K562 (cell line): ENCODE measurements around the gene ATF1. TPM values are rescaled to one million over a fixed set of nuclear protein-coding genes. Genes with fewer than 3 reads are reported as not detected.
A peak's percentile ranks its signal among the peaks of the same experiment; 100 is the strongest.

Source experiments
- ARID4B ChIP-seq: sonication (generic); formaldehyde crosslinking; IDR thresholded peaks from 2 replicates; pipeline ENCODE4 v1.8.0; 2022; ENCODE audit warnings: mild to moderate bottlenecking, missing genetic modification reagents
- ATF7 ChIP-seq: fragments of 450-650 bp; IDR thresholded peaks from 2 replicates; pipeline ENCODE4 v1.7.1; 2014; ENCODE audit warnings: mild to moderate bottlenecking, moderate library complexity
- CGGBP1 ChIP-seq: fragments of 250-450 bp; sonication (Bioruptor Pico); IDR thresholded peaks from 2 replicates; pipeline ENCODE4 v1.9.0; 2021; ENCODE audit warnings: mild to moderate bottlenecking
- CHD4 ChIP-seq: fragments of 200-600 bp; sonication (generic); IDR thresholded peaks from 3 replicates; pipeline ENCODE4 v1.6.1; 2012; ENCODE audit warnings: low read depth, mild to moderate bottlenecking, mixed read lengths, low read length, inconsistent platforms; ENCODE audit not compliant: insufficient read depth, insufficient replicate concordance, poor library complexity, severe bottlenecking
- CREM ChIP-seq: IDR thresholded peaks from 2 replicates; pipeline ENCODE4 v1.6.1; 2014; ENCODE audit warnings: antibody characterized with exemption, low read depth
- HMG20A ChIP-seq: fragments of 450-650 bp; formaldehyde crosslinking; conservative IDR thresholded peaks from 2 replicates; pipeline ENCODE4 v1.4.0; 2020; ENCODE audit warnings: mild to moderate bottlenecking, mixed read lengths
- MYC ChIP-seq, 2 experiments: fragments of 250-450 bp in 1 of 2; sonication (Bioruptor Pico) in 1 of 2; IDR thresholded peaks; 2 replicates each; pipeline versions ENCODE4 v1.5.1 to v1.6.1; 2012 to 2021; ENCODE audit warnings: low read depth in 2 of 2, borderline replicate concordance in 1 of 2, improper control_type of control experiment in 1 of 2, low read length in 1 of 2, mild to moderate bottlenecking in 1 of 2, moderate library complexity in 1 of 2
- NUFIP1 ChIP-seq: fragments of 450-650 bp; IDR thresholded peaks from 2 replicates; pipeline ENCODE4 v1.6.1; 2018; ENCODE audit not compliant: partially characterized antibody
- RFX1 ChIP-seq: fragments of 450-650 bp; IDR thresholded peaks from 2 replicates; pipeline ENCODE4 v1.6.1; 2016; ENCODE audit warnings: mild to moderate bottlenecking, moderate library complexity
- TSHZ1 ChIP-seq: fragments of 250-450 bp; sonication (Bioruptor Pico); IDR thresholded peaks from 2 replicates; pipeline ENCODE4 v1.4.0; 2020; ENCODE audit warnings: mild to moderate bottlenecking, moderate library complexity
- YY1 ChIP-seq, 3 experiments: IDR thresholded peaks; 2 replicates each; pipeline ENCODE4 v1.6.1; 2011; ENCODE audit warnings: low read length in 2 of 3, mild to moderate bottlenecking in 2 of 3, moderate library complexity in 2 of 3, borderline replicate concordance in 1 of 3, control low read depth in 1 of 3, low read depth in 1 of 3; ENCODE audit not compliant: insufficient read depth in 3 of 3, insufficient replicate concordance in 2 of 3, control insufficient read depth in 1 of 3, insufficient read length in 1 of 3; ENCODE audit errors: extremely low read depth in 1 of 3
- ZBTB9 ChIP-seq: fragments of 450-650 bp; formaldehyde crosslinking; IDR thresholded peaks from 2 replicates; pipeline ENCODE4 v1.4.0; 2020; ENCODE audit warnings: mild to moderate bottlenecking, moderate library complexity
- ZFX ChIP-seq: sonication (generic); formaldehyde crosslinking; IDR thresholded peaks from 2 replicates; pipeline ENCODE4 v1.8.0; 2022; ENCODE audit warnings: mild to moderate bottlenecking, missing genetic modification reagents, moderate library complexity
- ZNF561 ChIP-seq: fragments of 450-650 bp; formaldehyde crosslinking; conservative IDR thresholded peaks from 2 replicates; pipeline ENCODE4 v1.4.0; 2020; ENCODE audit warnings: mild to moderate bottlenecking, moderate library complexity
- ZNF707 ChIP-seq: fragments of 250-450 bp; sonication (Bioruptor Pico); conservative IDR thresholded peaks from 2 replicates; pipeline ENCODE4 v1.8.0; 2022; ENCODE audit warnings: inconsistent platforms, mild to moderate bottlenecking, moderate library complexity
- ZNF75A ChIP-seq: fragments of 450-650 bp; formaldehyde crosslinking; IDR thresholded peaks from 2 replicates; pipeline ENCODE4 v1.4.0; 2020; ENCODE audit warnings: mild to moderate bottlenecking
- polyA plus RNA-seq, 8 experiments: library from polyadenylated mRNA; depleted of rRNA in 4 of 8; stranded (reverse) in 5 of 8; unstranded in 3 of 8; fragments of >200 nt; fragmentation: Nextera tagmentation in 2 of 8; fragmentation: Illumina TruSeq in 1 of 8; extraction: Ambion mirVana in 2 of 8; extraction: Trizol in 1 of 8; gene quantifications; 2 replicates each; pipeline versions ENCODE4 v1.2.1 to v1.2.3, GENCODE V29; 2011 to 2014; ENCODE audit warnings: inconsistent platforms in 1 of 8, missing spikeins in 1 of 8
- total RNA-seq, 7 experiments: library from RNA; depleted of rRNA in 6 of 7; stranded (reverse); fragments of >200 nt in 6 of 7; fragmentation: Illumina TruSeq in 2 of 7; extraction: Trizol in 2 of 7; gene quantifications; 2 replicates each; pipeline versions ENCODE4 v1.2.1 to v1.2.3, GENCODE V29; 2011 to 2021; ENCODE audit warnings: low replicate concordance in 1 of 7

The ATF1 gene
- total and polyA plus RNA-seq, 9 of the 15 experiments (the other 6 are each of a cell fraction or from before 2014, with no cell fraction given): 19.8 to 83.5 (median 51.4) TPM

GRCh38 chr12:50765095-50765911, 1.4 kb downstream of the ATF1 start (continued):
- TF ChIP-seq ARID4B (CRISPR knock-in tag) (no peak), ZNF707 (CRISPR knock-in tag) (no peak), CHD4 (peak; percentile 14), ZNF75A (CRISPR knock-in tag) (no peak), YY1 (IDR thresholded peaks at IDR 0.05; ENCODE audit: borderline replicate concordance in 1 of 3, control insufficient read depth in 1 of 3, extremely low read depth in 1 of 3, insufficient read depth in 3 of 3, insufficient read length in 1 of 3, insufficient replicate concordance in 2 of 3, low read depth in 1 of 3, low read length in 2 of 3) (peak in 1 of 3 experiments; percentile 74), ZNF561 (CRISPR knock-in tag) (no peak), ATF7 (peak; percentile 17; the same call in 1 of the 2 replicates), ZBTB9 (CRISPR knock-in tag) (no peak), TSHZ1 (no peak), NUFIP1 (no peak), CREM (no peak), HMG20A (CRISPR knock-in tag) (no peak), ZFX (no peak), MYC (IDR thresholded peaks at IDR 0.05; ENCODE audit: low read depth, low read length) (no peak), MYC (CRISPR knock-in tag; IDR thresholded peaks at IDR 0.05; ENCODE audit: borderline replicate concordance, low read depth) (no peak), RFX1 (no peak), CGGBP1 (CRISPR knock-in tag) (no peak)
